Nephron (organoid): ENCODE results near the gene RFTN1.

ENCODE experiments used
- H3K27ac Mint-ChIP-seq, 3 experiments: 2 replicates each; pipeline ENCODE4 v1.8.0; 2020; ENCODE audit warnings: mixed read lengths in 3 of 3, mild to moderate bottlenecking in 2 of 3, moderate library complexity in 1 of 3
- H3K27me3 Mint-ChIP-seq: 2 replicates; pipeline ENCODE4 v1.8.0; 2021; ENCODE audit warnings: low read depth, mild to moderate bottlenecking, moderate library complexity, mixed read lengths
- H3K36me3 Mint-ChIP-seq: 2 replicates; pipeline ENCODE4 v1.8.0; 2020; ENCODE audit warnings: low read depth, mixed read lengths
- H3K4me1 Mint-ChIP-seq: 2 replicates; pipeline ENCODE4 v1.8.0; 2020; ENCODE audit warnings: mixed read lengths
- H3K4me3 Mint-ChIP-seq, 3 experiments: 2 replicates each; pipeline ENCODE4 v1.8.0; 2020; ENCODE audit warnings: mild to moderate bottlenecking in 3 of 3, mixed read lengths in 3 of 3, moderate library complexity in 2 of 3
- H3K9me3 Mint-ChIP-seq: 2 replicates; pipeline ENCODE4 v1.8.0; 2020; ENCODE audit warnings: mixed read lengths
- TF ChIP-seq, protein P1 (sequence below), 3 experiments: fragments of 200-600 bp; sonication (generic); IDR thresholded peaks; one replicate each; pipeline ENCODE4 v1.5.0; 2021; ENCODE audit warnings: antibody characterized with exemption in 3 of 3; ENCODE audit not compliant: unreplicated experiment in 3 of 3

The RFTN1 gene

DNA sequence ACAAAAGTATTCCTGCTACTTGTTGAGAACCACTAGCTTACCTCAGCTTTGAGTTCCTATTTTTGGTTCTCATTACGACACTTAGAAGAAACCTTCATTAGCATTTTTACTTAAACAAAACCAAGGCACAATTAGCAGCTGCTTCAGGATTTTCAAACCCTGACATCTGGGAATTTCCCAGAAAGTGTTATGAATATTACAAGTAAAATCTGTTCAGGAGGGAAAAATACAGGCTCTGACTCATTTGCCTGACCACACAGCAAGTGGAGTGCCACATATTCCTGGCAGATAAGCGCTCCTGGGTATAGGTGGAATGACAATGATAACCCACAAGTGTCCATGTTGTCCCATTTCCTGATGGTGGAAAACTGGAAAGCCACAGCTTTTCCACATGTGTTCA is 10.3 kb upstream of the RFTN1 start:
- no peaks in the 10 kb centered on the region for H3K36me3 Mint-ChIP-seq
- H3K4me3 Mint-ChIP-seq: no peak overlapping the region
- H3K27me3 Mint-ChIP-seq: no peaks in the 10 kb centered on the region
- H3K27ac Mint-ChIP-seq: no peak overlapping the region
- TF ChIP-seq, protein P1, sequence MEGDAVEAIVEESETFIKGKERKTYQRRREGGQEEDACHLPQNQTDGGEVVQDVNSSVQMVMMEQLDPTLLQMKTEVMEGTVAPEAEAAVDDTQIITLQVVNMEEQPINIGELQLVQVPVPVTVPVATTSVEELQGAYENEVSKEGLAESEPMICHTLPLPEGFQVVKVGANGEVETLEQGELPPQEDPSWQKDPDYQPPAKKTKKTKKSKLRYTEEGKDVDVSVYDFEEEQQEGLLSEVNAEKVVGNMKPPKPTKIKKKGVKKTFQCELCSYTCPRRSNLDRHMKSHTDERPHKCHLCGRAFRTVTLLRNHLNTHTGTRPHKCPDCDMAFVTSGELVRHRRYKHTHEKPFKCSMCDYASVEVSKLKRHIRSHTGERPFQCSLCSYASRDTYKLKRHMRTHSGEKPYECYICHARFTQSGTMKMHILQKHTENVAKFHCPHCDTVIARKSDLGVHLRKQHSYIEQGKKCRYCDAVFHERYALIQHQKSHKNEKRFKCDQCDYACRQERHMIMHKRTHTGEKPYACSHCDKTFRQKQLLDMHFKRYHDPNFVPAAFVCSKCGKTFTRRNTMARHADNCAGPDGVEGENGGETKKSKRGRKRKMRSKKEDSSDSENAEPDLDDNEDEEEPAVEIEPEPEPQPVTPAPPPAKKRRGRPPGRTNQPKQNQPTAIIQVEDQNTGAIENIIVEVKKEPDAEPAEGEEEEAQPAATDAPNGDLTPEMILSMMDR (IDR thresholded peaks at IDR 0.05; ENCODE audit: unreplicated experiment in 3 of 3): no peak
- peaks cover 4% of the 10 kb centered on the region for H3K9me3 Mint-ChIP-seq
- H3K4me1 Mint-ChIP-seq: peaks cover 43% of the 10 kb centered on the region

DNA sequence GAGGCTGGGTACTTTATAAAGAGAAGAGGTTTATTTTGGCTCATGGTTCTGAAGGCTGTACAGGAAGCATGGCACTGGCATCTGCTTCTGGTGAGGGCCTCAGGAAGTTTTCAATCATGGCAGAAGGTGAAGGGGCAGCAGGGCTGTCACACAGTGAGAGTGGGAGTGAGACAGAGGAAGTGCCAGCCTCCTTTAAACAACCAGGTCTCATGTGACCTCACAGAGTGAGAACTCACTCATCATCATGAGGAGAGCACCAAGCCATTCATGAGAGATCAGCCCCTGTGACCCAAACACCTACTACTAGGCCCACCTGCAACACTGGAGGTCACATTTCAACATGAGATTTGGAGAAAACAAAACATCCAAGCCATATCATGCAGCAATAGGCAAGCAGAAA is 9.3 kb upstream of the RFTN1 start:
- peaks cover 39% of the 10 kb centered on the region for H3K4me1 Mint-ChIP-seq
- no peaks in the 10 kb centered on the region for H3K27me3 Mint-ChIP-seq

DNA sequence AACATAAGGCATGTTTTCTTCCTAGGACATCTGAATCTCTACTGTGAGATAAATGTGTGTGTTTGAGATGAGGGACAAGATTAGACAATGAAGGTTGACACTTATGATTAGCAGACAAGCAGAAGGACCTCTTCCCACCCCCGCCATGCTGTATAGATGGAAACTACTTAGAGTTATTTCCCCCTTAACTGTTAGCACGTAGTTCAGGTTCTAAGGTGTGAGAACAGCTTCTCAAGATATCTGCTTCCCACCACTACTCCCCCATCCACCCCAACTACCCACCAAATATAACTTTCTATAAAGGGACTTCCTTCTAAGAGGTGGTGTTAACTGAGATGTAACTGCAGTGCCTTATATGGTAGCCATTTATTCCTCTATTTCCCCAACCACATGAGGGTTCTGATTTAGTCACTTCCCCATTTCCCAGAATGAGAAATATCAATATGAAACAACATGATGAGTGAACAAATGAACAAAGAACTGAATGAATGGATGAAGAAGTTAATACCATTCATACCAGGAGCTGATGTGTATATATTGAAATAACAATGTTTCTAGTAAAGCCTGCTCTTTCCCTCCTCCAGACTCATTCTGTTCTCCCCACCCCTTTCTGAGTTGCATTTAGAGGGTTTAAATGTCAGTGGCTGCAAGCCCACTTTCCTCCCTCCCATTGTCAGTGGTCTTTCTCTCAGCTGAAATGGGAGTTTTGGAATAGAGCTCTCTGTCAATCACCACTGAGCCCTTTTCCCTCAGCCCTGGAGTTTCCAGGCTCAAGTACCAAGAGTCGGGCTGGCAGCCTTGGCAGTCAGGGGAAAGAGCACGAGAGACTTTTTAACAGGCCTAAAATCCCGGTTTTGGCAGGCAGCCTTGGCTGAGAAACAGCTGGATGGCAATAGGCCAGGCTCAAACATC is 7.7 kb upstream of the RFTN1 start:
- TF ChIP-seq, protein P1 (IDR thresholded peaks at IDR 0.05; ENCODE audit: unreplicated experiment in 3 of 3): no peak
- H3K27ac Mint-ChIP-seq: peak overlapping the region in 2 of 3 experiments; percentile 29 to 55
- H3K9me3 Mint-ChIP-seq: peaks cover 5% of the 10 kb centered on the region
- H3K36me3 Mint-ChIP-seq: no peaks in the 10 kb centered on the region
- H3K4me1 Mint-ChIP-seq: peaks cover 51% of the 10 kb centered on the region
- peak overlapping the region in 1 of 3 experiments; percentile 57 for H3K4me3 Mint-ChIP-seq
- peaks cover 2% of the 10 kb centered on the region for H3K27me3 Mint-ChIP-seq

More for the DNA sequence above, 9.3 kb upstream of the RFTN1 start:
- no peak overlapping the region for H3K4me3 Mint-ChIP-seq
- H3K9me3 Mint-ChIP-seq: peaks cover 4% of the 10 kb centered on the region
- no peaks in the 10 kb centered on the region for H3K36me3 Mint-ChIP-seq
- H3K27ac Mint-ChIP-seq: no peak overlapping the region
- TF ChIP-seq, protein P1 (IDR thresholded peaks at IDR 0.05; ENCODE audit: unreplicated experiment in 3 of 3): no peak

DNA sequence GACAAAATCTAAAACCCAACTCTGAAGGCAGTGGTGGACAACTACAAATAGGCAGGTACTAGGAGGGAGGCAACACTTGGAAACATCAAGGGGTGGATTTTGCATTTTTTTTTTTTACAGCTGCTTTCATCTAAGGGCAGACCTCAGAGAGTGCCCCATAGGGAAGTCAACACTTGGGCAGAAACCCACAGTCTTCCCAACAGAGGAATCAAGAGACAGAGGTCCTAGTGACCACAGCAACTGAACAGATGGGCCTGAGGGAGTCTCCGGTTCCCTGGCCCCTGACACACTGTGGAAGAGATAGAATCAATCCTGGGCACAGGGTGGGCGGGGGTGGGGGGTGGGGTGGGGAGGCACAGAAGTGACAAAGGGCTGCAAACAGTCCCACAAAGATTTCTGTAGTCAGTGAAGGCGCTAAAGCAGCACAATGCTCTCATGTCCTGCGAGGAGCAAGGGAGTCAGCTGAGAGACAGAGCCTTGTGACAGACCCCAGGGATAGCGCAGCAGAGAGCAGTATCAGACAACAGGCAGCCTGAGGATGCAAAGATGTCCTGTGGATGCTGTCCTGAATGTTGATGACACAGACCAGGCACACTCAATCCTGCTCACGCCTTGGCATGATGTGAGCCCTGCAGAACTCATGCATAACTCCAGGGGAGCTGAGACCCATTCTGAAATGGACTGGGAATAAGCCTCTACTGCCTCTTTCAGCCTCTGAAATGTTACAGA is 6.9 kb upstream of the RFTN1 start:
- H3K4me1 Mint-ChIP-seq: peaks cover 56% of the 10 kb centered on the region
- TF ChIP-seq, protein P1 (IDR thresholded peaks at IDR 0.05; ENCODE audit: unreplicated experiment in 3 of 3): no peak
- H3K4me3 Mint-ChIP-seq: no peak overlapping the region
- peaks cover 2% of the 10 kb centered on the region for H3K9me3 Mint-ChIP-seq
- no peaks in the 10 kb centered on the region for H3K36me3 Mint-ChIP-seq
- H3K27me3 Mint-ChIP-seq: peaks cover 5% of the 10 kb centered on the region
- no peak overlapping the region for H3K27ac Mint-ChIP-seq

DNA sequence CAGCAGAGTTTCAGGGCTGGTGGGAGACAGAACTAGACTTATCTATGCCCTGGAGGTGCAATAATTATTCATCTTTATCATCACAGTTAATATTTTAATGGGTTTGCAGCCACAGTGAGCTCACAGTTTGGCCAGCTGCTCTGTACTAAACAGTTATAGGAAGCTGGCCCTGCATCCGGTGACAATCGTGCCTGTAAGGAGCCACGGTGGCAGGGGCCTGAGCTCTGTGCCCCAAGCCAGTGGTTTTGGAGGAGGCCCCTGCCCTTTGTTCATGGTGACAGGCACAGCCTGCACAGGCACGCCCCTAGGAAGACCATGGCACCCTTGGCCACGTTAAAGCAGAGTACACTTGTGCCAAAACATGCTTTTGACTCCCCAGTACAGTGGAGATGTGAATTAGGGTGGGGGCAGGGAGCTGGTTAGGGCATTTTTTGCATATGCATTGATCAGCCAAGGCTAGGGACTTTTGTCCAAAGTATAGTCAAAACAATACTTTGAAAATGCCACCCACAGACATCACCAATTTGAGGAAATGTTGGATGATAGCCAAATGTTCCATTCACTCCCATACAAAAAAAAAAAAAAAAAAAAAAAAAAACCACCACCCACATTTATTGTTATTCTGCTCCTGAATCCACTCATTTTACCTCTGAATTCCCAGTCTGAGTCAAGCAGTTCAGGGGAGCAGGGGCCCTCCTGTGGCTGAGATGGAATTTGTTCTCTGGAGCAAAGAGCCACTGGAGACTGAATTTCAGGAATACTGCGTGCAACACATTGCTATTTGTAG is 3.4 kb upstream of the RFTN1 start:
- Mint-ChIP-seq H3K4me3 (peak overlapping the region in 2 of 3 experiments; percentile 34 to 58), H3K27me3 (peaks cover 23% of the 10 kb centered on the region), H3K27ac (peak overlapping the region; percentile 22 to 67 (median 48)), H3K36me3 (no peaks in the 10 kb centered on the region), H3K9me3 (peaks cover 2% of the 10 kb centered on the region), H3K4me1 (peaks cover 60% of the 10 kb centered on the region)
- TF ChIP-seq, protein P1 (IDR thresholded peaks at IDR 0.05; ENCODE audit: unreplicated experiment in 3 of 3): peak; percentile 56 to 64 (median 58)
